WTC11 (cell line): Measurements from ENCODE around the gene MAGI2. TPM values are rescaled to one million over a fixed set of nuclear protein-coding genes. Genes with fewer than 3 reads are reported as not detected.
A peak's percentile ranks its signal among the peaks of the same experiment; 100 is the strongest.

Experiments used
- ATAC-seq: fragments of 200-7000 bp; cut with Tn5 transposase; 2 replicates; pipeline ENCODE4 v1.10.0; 2021; ENCODE audit warnings: mild to moderate bottlenecking, moderate library complexity
- CTCF ChIA-PET: fragments of 300-600 bp; sonication (Branson Sonifier 250); formaldehyde crosslinking; loops from one replicate; lab custom pipeline; 2021; ENCODE audit warnings: antibody characterized with exemption; lab: Charles Lee
- POLR2A ChIA-PET: fragments of 350-600 bp; sonication (Branson Sonifier 250); formaldehyde crosslinking; loops from one replicate; lab custom pipeline; 2021; ENCODE audit warnings: antibody characterized with exemption; lab: Charles Lee
- DNase-seq: peaks from one replicate; pipeline ENCODE4 v3.0.0; 2021; ENCODE audit warnings: low spot score
- H3K27ac Mint-ChIP-seq: 2 replicates; pipeline ENCODE4 v1.8.0; 2021; ENCODE audit warnings: mixed read lengths
- H3K27me3 Mint-ChIP-seq: 2 replicates; pipeline ENCODE4 v1.8.0; 2021; ENCODE audit warnings: low read depth, mild to moderate bottlenecking, moderate library complexity, mixed read lengths
- H3K36me3 Mint-ChIP-seq: 2 replicates; pipeline ENCODE4 v1.8.0; 2021; ENCODE audit warnings: mixed read lengths
- H3K4me1 Mint-ChIP-seq: 2 replicates; pipeline ENCODE4 v1.8.0; 2022; ENCODE audit warnings: mixed read lengths
- H3K4me3 Mint-ChIP-seq: 2 replicates; pipeline ENCODE4 v1.8.0; 2021; ENCODE audit warnings: mild to moderate bottlenecking, moderate library complexity, mixed read lengths
- H3K9me3 Mint-ChIP-seq: 2 replicates; pipeline ENCODE4 v1.8.0; 2021; ENCODE audit warnings: mixed read lengths
- AFF4 ChIP-seq: sonication (generic); formaldehyde crosslinking; IDR thresholded peaks from 2 replicates; pipeline ENCODE4 v1.8.1; 2023; ENCODE audit warnings: mild to moderate bottlenecking, missing genetic modification reagents, borderline replicate concordance
- CREB1 ChIP-seq: sonication (generic); formaldehyde crosslinking; IDR thresholded peaks from 2 replicates; pipeline ENCODE4 v1.8.0; 2023; ENCODE audit warnings: mild to moderate bottlenecking, missing genetic modification reagents
- CTCF ChIP-seq: fragments of 200-600 bp; IDR thresholded peaks from 2 replicates; pipeline ENCODE4 v1.8.0; 2022; ENCODE audit warnings: antibody characterized with exemption
- FOXK1 ChIP-seq: sonication (generic); formaldehyde crosslinking; IDR thresholded peaks from 2 replicates; pipeline ENCODE4 v1.8.0; 2022; ENCODE audit warnings: mild to moderate bottlenecking, moderate library complexity, missing genetic modification reagents
- FOXP1 ChIP-seq: sonication (generic); formaldehyde crosslinking; IDR thresholded peaks from 2 replicates; pipeline ENCODE4 v1.8.0; 2022; ENCODE audit warnings: missing genetic modification reagents, mild to moderate bottlenecking, moderate library complexity, borderline replicate concordance
- PRDM15 ChIP-seq: sonication (generic); formaldehyde crosslinking; IDR thresholded peaks from 2 replicates; pipeline ENCODE4 v1.8.0; 2022; ENCODE audit warnings: missing genetic modification reagents
- RELA ChIP-seq: sonication (generic); formaldehyde crosslinking; IDR thresholded peaks from 2 replicates; pipeline ENCODE4 v1.8.1; 2022; ENCODE audit warnings: missing genetic modification reagents, mild to moderate bottlenecking, borderline replicate concordance
- SMAD3 ChIP-seq: sonication (generic); formaldehyde crosslinking; IDR thresholded peaks from 2 replicates; pipeline ENCODE4 v1.8.0; 2022; ENCODE audit warnings: missing genetic modification reagents, mild to moderate bottlenecking, borderline replicate concordance
- TEAD4 ChIP-seq: sonication (generic); formaldehyde crosslinking; IDR thresholded peaks from 2 replicates; pipeline ENCODE4 v1.8.0; 2022; ENCODE audit warnings: mild to moderate bottlenecking, missing genetic modification reagents
- ZNF121 ChIP-seq: sonication (generic); formaldehyde crosslinking; IDR thresholded peaks from 2 replicates; pipeline ENCODE4 v1.8.0; 2023; ENCODE audit warnings: missing genetic modification reagents
- ZNF219 ChIP-seq: sonication (generic); formaldehyde crosslinking; IDR thresholded peaks from 2 replicates; pipeline ENCODE4 v1.8.0; 2023; ENCODE audit warnings: missing genetic modification reagents, mild to moderate bottlenecking, borderline replicate concordance
- ZNF281 ChIP-seq: sonication (generic); formaldehyde crosslinking; IDR thresholded peaks from 2 replicates; pipeline ENCODE4 v1.8.0; 2023; ENCODE audit warnings: mild to moderate bottlenecking, missing genetic modification reagents
- ZNF423 ChIP-seq: fragments of 250-450 bp; sonication (Bioruptor Pico); IDR thresholded peaks from 2 replicates; pipeline ENCODE4 v2.1.2; 2022; ENCODE audit warnings: mild to moderate bottlenecking, moderate library complexity
- total RNA-seq: library from RNA; stranded (reverse); gene quantifications from 3 replicates; pipeline ENCODE4 v1.2.3, GENCODE V29; 2021

The MAGI2 gene
- total RNA-seq, 1 experiment from 2014 or later: 26.6 TPM

- DNase-seq (no peak), ATAC-seq (no peak)
- Mint-ChIP-seq H3K4me1 (peaks cover 24% of the 10 kb centered on the region), H3K27me3 (no peaks in the 10 kb centered on the region), H3K9me3 (no peaks in the 10 kb centered on the region), H3K4me3 (no peak overlapping the region), H3K36me3 (no peaks in the 10 kb centered on the region), H3K27ac (no peak overlapping the region)
- ChIA-PET POLR2A (no interaction called here), CTCF (no interaction called here)
- TF ChIP-seq CREB1 (CRISPR knock-in tag) (no peak), ZNF121 (no peak), PRDM15 (CRISPR knock-in tag) (no peak), AFF4 (CRISPR knock-in tag) (no peak), ZNF219 (CRISPR knock-in tag) (no peak)
These were observed 1173.2 kb downstream of the MAGI2 start for GRCh38 chr7:78280276-78280675.

- H3K27me3 Mint-ChIP-seq: no peaks in the 10 kb centered on the region
- TF ChIP-seq FOXK1 (no peak), FOXP1 (CRISPR knock-in tag) (no peak), CTCF (no peak), ZNF219 (CRISPR knock-in tag) (no peak), SMAD3 (CRISPR knock-in tag) (no peak), RELA (no peak), ZNF423 (no peak), TEAD4 (CRISPR knock-in tag) (no peak), ZNF281 (CRISPR knock-in tag) (no peak)
- TF ChIP-seq, all 79 proteins: peak for 0
- DNase-seq: no peak
- H3K9me3 Mint-ChIP-seq: no peaks in the 10 kb centered on the region
- no peak overlapping the region for H3K4me3 Mint-ChIP-seq
- H3K27ac Mint-ChIP-seq: 0 out of 2 replicates have a peak overlapping the region, but pooled peaks have one; percentile 20
- ChIA-PET POLR2A (no interaction called here), CTCF (no interaction called here)
- ATAC-seq: no peak
- peaks cover 24% of the 10 kb centered on the region for H3K4me1 Mint-ChIP-seq
- H3K36me3 Mint-ChIP-seq: no peaks in the 10 kb centered on the region
These were observed 1174.0 kb downstream of the MAGI2 start for GRCh38 chr7:78279457-78279856.
